Endometrial microvascular endothelial cells (primary cell): ENCODE measurements around the gene HSD11B1L. TPM values are rescaled to one million over a fixed set of nuclear protein-coding genes. Genes with fewer than 3 reads are reported as not detected.
"Not testable (repeated sequence)": the region's sequence is repeated elsewhere in the genome, so short reads cannot be mapped to it uniquely, and the experiment has no call there.

Experiments
- in situ Hi-C: cut with HindIII; loops from 2 replicates; pipeline ENCODE4 v1.10.0; 2017; ENCODE audit warnings: low sequenced_read_pairs, low pct_unique_long_range_greater_than_20kb; ENCODE audit errors: inconsistent ontology term
- total RNA-seq: library from RNA; depleted of rRNA; stranded (reverse); fragments of >200 nt; gene quantifications from one replicate; pipeline ENCODE4 v1.2.3, GENCODE V29; 2015; ENCODE audit errors: inconsistent ontology term

HSD11B1L gene
- total RNA-seq, 1 donor from 2014 or later: 2.6 TPM

DNA sequence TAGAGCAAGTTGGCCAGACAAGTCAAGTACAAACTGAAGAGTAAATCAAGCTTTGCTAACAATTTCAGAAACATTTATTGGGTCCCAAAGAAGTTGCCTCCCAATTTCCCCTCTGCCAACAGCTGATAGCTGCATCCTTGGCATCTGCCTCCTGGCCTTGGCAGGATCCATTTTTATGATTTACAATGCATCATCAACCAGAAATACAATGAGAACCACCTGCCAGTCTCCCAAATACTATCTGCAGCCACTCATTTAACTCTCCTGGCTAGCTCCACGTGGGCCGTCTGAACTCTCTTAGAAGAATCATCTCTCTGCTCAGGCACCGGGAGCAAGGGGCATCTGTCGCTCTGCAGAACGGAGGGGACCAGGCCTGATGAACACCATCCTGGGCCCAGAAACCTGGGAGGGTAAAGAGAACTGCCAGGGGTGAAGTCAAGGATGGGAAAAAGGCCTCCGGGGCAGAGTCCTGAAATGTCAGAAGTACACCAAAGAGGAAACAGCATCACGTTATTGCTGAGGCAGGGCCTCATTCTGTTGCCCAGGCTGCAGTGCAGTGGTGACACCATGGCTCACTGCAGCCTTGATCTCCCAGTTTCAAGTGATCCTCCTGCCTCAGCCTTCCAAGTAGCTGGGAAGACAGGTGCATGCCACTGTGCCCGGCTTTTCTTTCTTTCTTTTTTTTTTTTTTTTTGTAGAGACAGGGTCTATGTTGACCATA lies 36.5 kb downstream of the HSD11B1L start:
- in situ Hi-C loops: no loop called here

DNA sequence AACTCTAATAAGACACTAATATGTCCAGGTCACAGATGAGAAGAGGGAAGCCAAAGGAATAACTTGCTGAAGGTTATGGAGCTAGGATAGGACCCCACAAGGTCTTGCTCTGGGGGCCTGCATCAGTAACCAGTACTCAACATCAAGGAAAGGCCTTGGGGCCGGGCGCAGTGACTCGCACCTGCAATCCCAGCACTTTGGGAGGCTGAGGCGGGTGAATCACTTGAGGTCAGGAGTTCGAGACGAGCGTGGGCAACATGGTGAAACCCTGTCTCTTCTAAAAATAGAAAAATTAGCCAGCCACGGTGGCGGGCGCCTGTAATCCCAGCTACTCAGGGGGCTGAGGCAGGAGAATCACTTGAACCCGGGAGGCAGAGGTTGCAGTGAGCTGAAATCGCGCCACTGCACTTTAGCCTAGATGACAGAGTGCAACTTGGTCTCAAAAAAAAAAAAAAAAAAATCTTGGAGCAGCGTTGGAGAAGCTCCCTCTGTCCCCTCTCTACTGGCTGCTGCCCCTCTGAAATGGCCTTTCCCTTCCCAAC lies 37.3 kb downstream of the HSD11B1L start:
- in situ Hi-C loops: no loop called here

DNA sequence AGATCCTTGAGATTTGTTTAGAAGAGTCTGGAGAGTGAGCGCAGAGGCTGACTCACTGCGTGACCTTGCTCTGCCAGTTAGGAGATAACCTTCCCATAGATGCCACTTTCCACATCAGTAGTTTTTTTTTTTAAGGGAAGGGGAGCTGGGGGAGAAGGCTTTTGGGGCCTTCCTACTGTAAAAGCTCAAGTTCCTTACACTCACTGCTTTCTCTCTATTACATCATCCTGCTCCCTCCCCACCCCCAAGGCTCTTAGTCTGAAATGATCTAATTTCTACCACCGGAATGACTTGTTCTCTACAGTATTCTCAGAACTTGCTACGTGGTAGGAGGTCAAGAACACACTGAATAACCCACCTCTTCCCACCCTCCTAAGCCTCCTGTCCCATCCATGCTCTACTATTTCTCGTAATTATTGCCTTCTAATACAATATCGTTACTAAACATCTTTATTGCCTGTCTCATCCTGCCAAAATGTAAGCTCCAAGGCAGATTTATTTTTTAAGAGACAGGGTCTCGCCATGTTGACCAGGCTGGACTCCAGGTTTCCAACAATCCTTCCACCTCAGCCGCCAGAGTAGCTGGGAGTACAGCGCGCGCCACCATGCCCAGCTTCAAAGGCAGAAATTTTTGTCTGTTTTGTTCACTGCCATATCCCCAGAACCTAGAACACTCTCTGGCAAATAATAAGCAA lies 37.9 kb downstream of the HSD11B1L start:
- in situ Hi-C loops: no loop called here

DNA sequence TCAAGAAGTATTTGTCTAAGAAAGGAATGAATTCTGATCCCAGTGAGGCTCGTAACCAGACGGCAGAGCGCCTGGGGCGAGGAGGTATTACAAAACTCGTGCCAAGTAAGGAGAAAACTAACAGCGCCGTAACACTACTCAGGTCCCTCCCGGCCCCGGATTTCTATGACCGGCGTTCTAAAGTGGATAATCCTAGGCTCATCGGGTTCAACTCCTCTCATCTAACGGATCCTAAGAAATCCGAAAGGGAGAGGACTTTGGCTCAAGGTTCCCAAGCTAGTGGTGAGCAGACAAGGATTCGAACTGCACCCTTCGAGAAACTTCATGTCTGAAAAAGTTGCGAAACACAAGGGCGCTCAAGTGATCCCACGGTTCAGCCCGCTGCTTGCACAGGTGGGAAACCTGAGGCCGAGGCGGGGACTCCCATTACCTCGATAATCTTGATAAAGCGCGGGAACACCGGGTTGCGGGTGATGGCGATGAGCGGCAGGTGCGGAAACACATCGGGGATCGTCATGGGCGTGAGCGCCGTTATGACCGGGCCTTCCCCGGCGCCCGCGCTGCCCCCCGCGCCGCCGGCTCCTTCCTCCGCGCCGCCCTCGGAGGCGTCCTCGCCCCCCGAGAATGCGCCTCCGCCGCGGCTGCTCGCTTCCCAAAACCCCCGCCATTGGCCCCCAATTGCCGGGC lies 38.6 kb downstream of the HSD11B1L start:
- in situ Hi-C loops: no loop called here

DNA sequence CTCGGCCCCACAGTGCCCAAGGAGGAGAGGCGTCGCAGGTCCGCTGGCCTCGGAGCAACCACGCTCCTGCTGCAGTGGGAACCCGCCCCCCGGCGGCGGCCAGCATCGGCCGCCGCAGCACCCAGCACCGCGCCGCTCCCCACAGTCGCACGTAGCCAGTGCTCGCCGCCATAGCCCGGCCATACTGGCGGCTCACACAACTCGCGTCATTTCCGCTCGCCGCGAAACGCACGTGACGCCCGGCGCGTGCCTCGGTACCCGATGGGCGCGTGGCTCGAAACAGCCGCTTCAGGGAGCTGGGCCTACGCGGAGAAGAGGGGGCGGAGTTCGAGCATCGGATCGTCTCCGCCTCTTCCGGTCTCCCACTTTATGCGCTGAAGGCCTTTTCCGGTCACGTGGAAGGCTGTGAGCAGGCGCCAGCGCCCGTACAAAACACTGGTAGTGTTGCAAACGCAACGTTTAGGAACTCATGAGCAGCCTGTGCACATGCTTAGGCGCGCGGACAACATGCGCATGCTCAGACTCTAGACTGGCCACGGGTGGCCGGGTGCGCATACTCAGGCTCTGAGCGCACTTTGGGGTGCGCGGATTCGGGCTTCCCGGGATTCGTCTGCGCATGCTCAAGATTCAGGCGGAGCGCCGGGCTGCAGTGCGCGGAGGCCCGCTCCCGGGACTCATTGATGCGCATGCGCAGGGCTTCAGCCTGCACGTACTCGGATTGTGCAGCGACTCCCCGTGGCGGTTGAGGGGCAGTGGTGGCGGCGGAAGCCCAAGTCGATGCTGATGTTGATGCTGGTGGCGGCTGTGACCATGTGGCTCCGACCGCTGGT lies 39.3 kb downstream of the HSD11B1L start, which contains the start of the genes CATSPERD and LONP1:
TSS of gene CATSPERD (plus strand) at position 677 of the 830 bp plus-strand sequence. CDS start at position 778, 101 bp downstream.
TSS of gene LONP1 (minus strand) at position 186 of the 830 bp plus-strand sequence. CDS start at position 172, 14 bp downstream.
- in situ Hi-C loops: no loop called here

DNA sequence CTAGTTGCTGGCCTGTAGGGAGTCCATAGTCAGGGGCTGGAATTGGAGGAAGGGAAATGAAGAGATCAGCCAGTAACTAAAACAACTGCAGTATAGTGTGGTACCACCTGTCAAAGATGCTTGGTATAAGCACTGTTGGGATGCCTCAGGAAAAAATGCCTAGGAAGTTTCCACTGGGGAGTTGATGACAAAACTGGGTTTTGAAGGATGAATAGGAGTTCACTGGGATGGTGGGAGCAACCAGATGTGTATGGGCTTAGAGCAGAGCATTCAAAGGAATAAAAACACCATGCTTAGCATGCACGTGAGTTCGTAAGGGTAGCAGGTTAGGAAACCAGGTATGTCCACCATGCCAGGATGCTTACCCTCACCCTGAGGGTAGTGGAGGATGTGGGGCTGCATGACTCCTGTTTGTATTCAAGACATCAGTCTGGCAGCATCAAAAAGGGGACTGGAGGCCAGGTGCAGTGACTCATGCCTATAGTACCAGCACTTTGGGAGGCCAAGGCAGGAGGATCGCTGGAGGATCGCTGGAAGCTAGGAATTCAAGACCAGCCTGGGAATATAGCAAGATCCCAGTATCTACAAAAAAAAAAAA lies 46.7 kb downstream of the HSD11B1L start:
- in situ Hi-C loops: no loop called here

DNA sequence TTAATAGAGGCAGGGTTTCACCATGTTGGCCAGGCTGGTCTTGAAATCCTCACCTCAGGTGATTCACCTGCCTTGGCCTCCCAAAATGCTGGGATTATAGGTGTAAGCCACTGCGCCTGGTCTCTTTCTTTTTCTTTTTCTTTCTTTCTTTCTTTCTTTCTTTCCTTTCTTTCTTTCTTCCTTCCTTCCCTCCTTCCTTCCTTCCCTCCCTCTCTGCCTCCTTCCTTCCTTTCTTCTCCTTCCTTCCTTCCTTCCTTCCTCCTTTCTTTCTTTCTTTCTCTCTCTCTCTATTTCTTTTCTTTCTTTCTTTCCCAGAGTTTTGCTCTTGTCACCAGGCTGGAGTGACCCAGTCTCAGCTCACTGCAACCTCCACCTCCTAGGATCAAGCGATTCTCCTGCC lies 52.3 kb downstream of the HSD11B1L start:
- in situ Hi-C loops: not testable (repeated sequence)

Other genes starting within 250 kb of the HSD11B1L start
- not detected for gene ZNRF4, start 225.6 kb upstream of the HSD11B1L start, total RNA-seq
- gene TINCR, start 113.1 kb upstream of the HSD11B1L start, total RNA-seq: not detected
- 17.8 TPM for gene SAFB2, start 58.3 kb upstream of the HSD11B1L start, total RNA-seq
- gene SAFB, start 57.9 kb upstream of the HSD11B1L start, total RNA-seq: 27.9 TPM
- gene MICOS13, start 511 bp upstream of the HSD11B1L start, total RNA-seq: 42.4 TPM
- 961 TPM for gene RPL36, start 9.3 kb downstream of the HSD11B1L start, total RNA-seq
- gene LONP1, start 39.1 kb downstream of the HSD11B1L start, total RNA-seq: 95.7 TPM
- gene CATSPERD, start 39.6 kb downstream of the HSD11B1L start, total RNA-seq: not detected
- 0.09 TPM for gene PRR22, start 103.7 kb downstream of the HSD11B1L start, total RNA-seq
- 25.3 TPM for gene DUS3L, start 110.1 kb downstream of the HSD11B1L start, total RNA-seq
- gene NRTN, start 124.0 kb downstream of the HSD11B1L start, total RNA-seq: not detected
- gene FUT6, start 158.7 kb downstream of the HSD11B1L start, total RNA-seq: not detected
- not detected for gene FUT3, start 170.4 kb downstream of the HSD11B1L start, total RNA-seq
- not detected for gene FUT5, start 189.5 kb downstream of the HSD11B1L start, total RNA-seq
- gene NDUFA11, start 222.8 kb downstream of the HSD11B1L start, total RNA-seq: 324 TPM
- 8.5 TPM for gene VMAC, start 223.8 kb downstream of the HSD11B1L start, total RNA-seq
- gene CAPS, start 233.2 kb downstream of the HSD11B1L start, total RNA-seq: 1.9 TPM